ENCODE measurements around the gene ZNF14. TPM values are rescaled to one million over a fixed set of nuclear protein-coding genes. Genes with fewer than 3 reads are reported as not detected.

Gene ZNF14
- total RNA-seq, 4 donors from 2014 or later: 1.9 to 11.6 (median 6.4) TPM

- Histone ChIP-seq H3K4me1 (no peaks in the 10 kb centered on the region), H3K4me3 (no peak overlapping the region), H3K27me3 (no peaks in the 10 kb centered on the region), H3K36me3 (no peaks in the 10 kb centered on the region), H3K27ac (no peak overlapping the region), H3K9me3 (no peaks in the 10 kb centered on the region)
- TF ChIP-seq CTCF (IDR thresholded peaks at IDR 0.05) (no peak), POLR2A (IDR thresholded peaks at IDR 0.05) (no peak)
- DNase-seq: no peak
Observed at GRCh38 chr19:19737559-19738332, 4.8 kb upstream of the ZNF14 start.

- no peak for TF ChIP-seq CTCF (IDR thresholded peaks at IDR 0.05)
- TF ChIP-seq POLR2A (IDR thresholded peaks at IDR 0.05): no peak
- DNase-seq: no peak
- Histone ChIP-seq H3K27ac (no peak overlapping the region), H3K4me3 (no peak overlapping the region), H3K36me3 (peaks cover 0 to 9% (median 0%) of the 10 kb centered on the region in 3 donors), H3K27me3 (no peaks in the 10 kb centered on the region), H3K9me3 (peaks cover 0 to 51% (median 22%) of the 10 kb centered on the region in 4 donors), H3K4me1 (no peaks in the 10 kb centered on the region)
Observed at GRCh38 chr19:19721896-19722295, 11.0 kb downstream of the ZNF14 start.

GRCh38 chr19:19719798-19720197 is 13.1 kb downstream of the ZNF14 start:
- TF ChIP-seq POLR2A (IDR thresholded peaks at IDR 0.05) (no peak), CTCF (IDR thresholded peaks at IDR 0.05) (no peak)

GRCh38 chr19:19711934-19712828 is 20.7 kb downstream of the ZNF14 start:
- no peak overlapping the region for H3K4me3 ChIP-seq
- H3K9me3 ChIP-seq: peaks cover 0 to 100% (median 61%) of the 10 kb centered on the region in 4 donors
- no peak for TF ChIP-seq CTCF (IDR thresholded peaks at IDR 0.05)
- TF ChIP-seq POLR2A (IDR thresholded peaks at IDR 0.05): no peak
- H3K27ac ChIP-seq: no peak overlapping the region
- no peak for DNase-seq
- no peaks in the 10 kb centered on the region for H3K4me1 ChIP-seq
- H3K36me3 ChIP-seq: peaks cover 5 to 51% (median 8%) of the 10 kb centered on the region in 3 donors
- H3K27me3 ChIP-seq: no peaks in the 10 kb centered on the region

More at GRCh38 chr19:19719798-19720197, 13.1 kb downstream of the ZNF14 start:
- DNase-seq: no peak
- H3K27me3 ChIP-seq: no peaks in the 10 kb centered on the region
- no peak overlapping the region for H3K4me3 ChIP-seq
- H3K4me1 ChIP-seq: no peaks in the 10 kb centered on the region
- H3K36me3 ChIP-seq: peaks cover 0 to 16% (median 0%) of the 10 kb centered on the region in 3 donors
- H3K27ac ChIP-seq: no peak overlapping the region
- peaks cover 0 to 72% (median 30%) of the 10 kb centered on the region in 4 donors for H3K9me3 ChIP-seq

- H3K36me3 ChIP-seq: peaks cover 5 to 44% (median 8%) of the 10 kb centered on the region in 3 donors
- no peak for DNase-seq
- H3K4me1 ChIP-seq: no peaks in the 10 kb centered on the region
- H3K4me3 ChIP-seq: no peak overlapping the region
- peaks cover 0 to 100% (median 62%) of the 10 kb centered on the region in 4 donors for H3K9me3 ChIP-seq
- H3K27ac ChIP-seq: no peak overlapping the region
- no peaks in the 10 kb centered on the region for H3K27me3 ChIP-seq
- TF ChIP-seq POLR2A (IDR thresholded peaks at IDR 0.05) (no peak), CTCF (IDR thresholded peaks at IDR 0.05) (no peak)
Observed at GRCh38 chr19:19711306-19711933, 21.5 kb downstream of the ZNF14 start.
